HG03457 (cell line): ENCODE results near the gene HSCB.
"Not testable (repeated sequence)": the region's sequence is repeated elsewhere in the genome, so short reads cannot be mapped to it uniquely, and the experiment has no call there.

ENCODE experiments used
- ATAC-seq: cut with Tn5 transposase; IDR thresholded peaks from one replicate; pipeline ENCODE4 v1.9.1; 2021; ENCODE audit warnings: moderate number of reproducible peaks; ENCODE audit not compliant: unreplicated experiment

Gene HSCB

GRCh38 chr22:28788601-28789000 lies 46.8 kb downstream of the HSCB start:
- no peak for ATAC-seq

GRCh38 chr22:28791124-28791523 lies 49.3 kb downstream of the HSCB start:
- no peak for ATAC-seq

GRCh38 chr22:28791841-28792490 lies 50.1 kb downstream of the HSCB start:
- ATAC-seq = no peak

- no peak for ATAC-seq
These were observed 50.9 kb downstream of the HSCB start for GRCh38 chr22:28792491-28793383.

GRCh38 chr22:28793976-28794584 lies 52.2 kb downstream of the HSCB start:
- ATAC-seq = no peak

- no peak for ATAC-seq
These were observed 53.3 kb downstream of the HSCB start for GRCh38 chr22:28795071-28795693.

- ATAC-seq = no peak
These were observed 54.4 kb downstream of the HSCB start for GRCh38 chr22:28795932-28796856.

GRCh38 chr22:28798810-28799605 lies 57.2 kb downstream of the HSCB start:
- no peak for ATAC-seq

- ATAC-seq = peak; percentile 27
These were observed 57.9 kb downstream of the HSCB start for GRCh38 chr22:28799606-28800307.

GRCh38 chr22:28800308-28801041 lies 58.6 kb downstream of the HSCB start, which contains the start of gene XBP1:
TSS of gene XBP1 (minus strand) at chr22:28800569.
- ATAC-seq = peak; percentile 67

- no peak for ATAC-seq
These were observed 60.2 kb downstream of the HSCB start for GRCh38 chr22:28801845-28802594.

GRCh38 chr22:28802595-28803123 lies 60.8 kb downstream of the HSCB start:
- no peak for ATAC-seq

- ATAC-seq = not testable (repeated sequence)
These were observed 63.6 kb downstream of the HSCB start for GRCh38 chr22:28805426-28805825.
